Esophagus muscularis mucosa (tissue), 4 donors: Measurements from ENCODE around the gene AFF2. TPM values are rescaled to one million over a fixed set of nuclear protein-coding genes. Genes with fewer than 3 reads are reported as not detected.
A peak's percentile ranks its signal among the peaks of the same experiment; 100 is the strongest.

ENCODE experiments used
- DNase-seq: peaks from one replicate; pipeline ENCODE4 v3.0.0-alpha.2; 2017; ENCODE audit errors: extremely low spot score
- H3K27ac ChIP-seq, 4 donors: fragments of 200-600 bp; sonication (generic); replicated peaks in 1 of 4; 1 replicate in 3 of 4; 2 replicates in 1 of 4; pipeline ENCODE4 v1.5.1; 2016 to 2019; ENCODE audit warnings: mild to moderate bottlenecking in 1 of 4
- H3K27me3 ChIP-seq, 4 donors: fragments of 200-600 bp; sonication (generic); one replicate each; pipeline versions ENCODE4 v1.5.1 to v1.6.0; 2016 to 2019
- H3K36me3 ChIP-seq, 4 donors: fragments of 200-600 bp; sonication (generic); one replicate each; pipeline ENCODE4 v1.5.1; 2016 to 2019
- H3K4me1 ChIP-seq, 4 donors: fragments of 200-600 bp; sonication (generic); one replicate each; pipeline ENCODE4 v1.5.1; 2016 to 2019
- H3K4me3 ChIP-seq, 4 donors: fragments of 200-600 bp; sonication (generic); 1 replicate in 2 of 4; 2 replicates in 2 of 4; pipeline ENCODE4 v1.5.1; 2016 to 2019; ENCODE audit warnings: mild to moderate bottlenecking in 4 of 4, moderate library complexity in 1 of 4
- H3K9me3 ChIP-seq, 4 donors: fragments of 200-600 bp; sonication (generic); 1 replicate in 3 of 4; 2 replicates in 1 of 4; pipeline ENCODE4 v1.5.1; 2016 to 2019
- EP300 ChIP-seq: sonication (generic); formaldehyde crosslinking; IDR thresholded peaks from one replicate; pipeline ENCODE4 v1.6.1; 2017; ENCODE audit warnings: antibody characterized with exemption
- POLR2A ChIP-seq: fragments of 450-650 bp; IDR thresholded peaks from one replicate; pipeline ENCODE4 v1.6.1; 2017; ENCODE audit warnings: antibody characterized with exemption, moderate library complexity, mild to moderate bottlenecking, low read depth
- POLR2AphosphoS5 ChIP-seq, 2 donors: sonication (generic); formaldehyde crosslinking; IDR thresholded peaks; one replicate each; pipeline ENCODE4 v1.6.1; 2017; ENCODE audit warnings: antibody characterized with exemption in 2 of 2
- WGBS: methylation state at CpG from one replicate; pipeline ENCODE4 v1.1.5; 2018; 5-methylcytosine and 5-hydroxymethylcytosine counted together
- intact Hi-C: fragments of 100-400 bp; cut with DNase I; formaldehyde crosslinking; loops from one replicate; pipeline ENCODE4 v1.15.1; 2023
- total RNA-seq, 4 donors: library from RNA; depleted of rRNA; stranded (reverse); fragments of >200 nt; gene quantifications; one replicate each; pipeline versions ENCODE4 v1.1.0 to v1.2.1, GENCODE V29; 2016
- TF ChIP-seq, protein P1 (sequence below), 3 experiments: fragments of 200-600 bp in 2 of 3; fragments of 450-650 bp in 1 of 3; sonication (generic) in 2 of 3; IDR thresholded peaks; one replicate each; pipeline ENCODE4 v1.5.1; 2017 to 2019; ENCODE audit warnings: antibody characterized with exemption in 3 of 3, mild to moderate bottlenecking in 2 of 3, moderate library complexity in 1 of 3

Gene AFF2
- total RNA-seq, 4 donors from 2014 or later, result 3.8 to 10.8 (median 6.8) TPM

DNA sequence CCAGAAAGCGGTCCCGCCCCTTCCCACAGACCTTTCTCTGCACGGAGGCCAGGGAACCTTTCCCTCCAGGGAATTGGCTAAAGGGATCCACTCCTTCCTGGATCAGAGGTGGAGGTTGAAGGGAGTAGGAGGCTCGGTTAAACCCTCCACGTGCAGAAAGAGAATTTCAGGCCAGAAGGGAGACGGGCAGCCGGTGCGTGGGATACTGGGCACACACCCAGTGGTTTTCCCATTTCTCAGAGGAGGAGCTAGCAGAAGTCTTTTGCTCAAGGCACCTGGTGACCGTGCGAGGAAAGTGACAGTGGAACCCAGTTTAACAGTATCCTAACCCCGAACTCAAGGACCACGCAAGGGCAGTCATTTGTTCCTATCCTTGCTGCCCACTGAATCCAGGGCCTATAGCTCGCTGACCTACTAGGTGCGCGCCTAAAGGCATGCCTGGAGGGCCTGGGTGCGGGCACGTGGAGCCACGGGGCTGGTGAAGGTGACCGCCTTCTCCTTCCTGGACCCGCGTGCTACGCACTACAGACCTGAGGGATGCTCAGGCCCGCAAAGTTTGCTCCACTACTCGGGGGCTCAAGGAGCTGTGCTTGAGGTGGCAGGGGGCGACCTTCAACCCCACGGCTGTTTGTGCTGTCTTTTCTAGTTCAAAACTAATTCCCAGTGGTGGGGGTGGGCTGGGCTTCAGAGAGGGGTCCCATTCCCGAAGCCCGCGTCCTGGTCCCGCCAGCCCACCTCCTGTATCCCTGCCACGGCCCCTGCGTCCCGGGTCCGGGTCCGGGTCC, 587 bp upstream of the AFF2 start:
- intact Hi-C loops, result no loop called here
- H3K9me3 ChIP-seq, result no peaks in the 10 kb centered on the region
- DNase-seq, result no peak
- H3K36me3 ChIP-seq, result no peaks in the 10 kb centered on the region
- H3K4me3 ChIP-seq, result peak overlapping the region; percentile 31 to 61 (median 32)
- TF ChIP-seq, protein P1, sequence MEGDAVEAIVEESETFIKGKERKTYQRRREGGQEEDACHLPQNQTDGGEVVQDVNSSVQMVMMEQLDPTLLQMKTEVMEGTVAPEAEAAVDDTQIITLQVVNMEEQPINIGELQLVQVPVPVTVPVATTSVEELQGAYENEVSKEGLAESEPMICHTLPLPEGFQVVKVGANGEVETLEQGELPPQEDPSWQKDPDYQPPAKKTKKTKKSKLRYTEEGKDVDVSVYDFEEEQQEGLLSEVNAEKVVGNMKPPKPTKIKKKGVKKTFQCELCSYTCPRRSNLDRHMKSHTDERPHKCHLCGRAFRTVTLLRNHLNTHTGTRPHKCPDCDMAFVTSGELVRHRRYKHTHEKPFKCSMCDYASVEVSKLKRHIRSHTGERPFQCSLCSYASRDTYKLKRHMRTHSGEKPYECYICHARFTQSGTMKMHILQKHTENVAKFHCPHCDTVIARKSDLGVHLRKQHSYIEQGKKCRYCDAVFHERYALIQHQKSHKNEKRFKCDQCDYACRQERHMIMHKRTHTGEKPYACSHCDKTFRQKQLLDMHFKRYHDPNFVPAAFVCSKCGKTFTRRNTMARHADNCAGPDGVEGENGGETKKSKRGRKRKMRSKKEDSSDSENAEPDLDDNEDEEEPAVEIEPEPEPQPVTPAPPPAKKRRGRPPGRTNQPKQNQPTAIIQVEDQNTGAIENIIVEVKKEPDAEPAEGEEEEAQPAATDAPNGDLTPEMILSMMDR (IDR thresholded peaks at IDR 0.05), result no peak
- TF ChIP-seq POLR2AphosphoS5 (IDR thresholded peaks at IDR 0.05) (no peak), EP300 (no peak), POLR2A (no peak)
- WGBS, result 65% methylated on average over 22 of the region's 35 CpGs
- H3K27ac ChIP-seq, result no peak overlapping the region
- peaks cover 0 to 43% (median 7%) of the 10 kb centered on the region in 4 donors for H3K27me3 ChIP-seq
- H3K4me1 ChIP-seq, result peaks cover 9 to 16% (median 11%) of the 10 kb centered on the region in 4 donors

GRCh38 chrX:148501386-148502066, 1.1 kb downstream of the AFF2 start:
- Histone ChIP-seq H3K4me1 (peaks cover 9 to 16% (median 11%) of the 10 kb centered on the region in 4 donors), H3K27ac (no peak overlapping the region), H3K4me3 (peak overlapping the region; percentile 50 to 61 (median 52)), H3K36me3 (no peaks in the 10 kb centered on the region), H3K27me3 (peaks cover 0 to 43% (median 7%) of the 10 kb centered on the region in 4 donors), H3K9me3 (no peaks in the 10 kb centered on the region)
- WGBS, result 42% methylated on average over 43 of the region's 43 CpGs
- no peak for DNase-seq
- TF ChIP-seq POLR2AphosphoS5 (IDR thresholded peaks at IDR 0.05) (no peak), POLR2A (no peak), EP300 (no peak)
- TF ChIP-seq, protein P1 (IDR thresholded peaks at IDR 0.05), result no peak
- intact Hi-C loops, result no loop called here

- intact Hi-C loops, result no loop called here
- Histone ChIP-seq H3K9me3 (no peaks in the 10 kb centered on the region), H3K4me3 (no peak overlapping the region), H3K36me3 (no peaks in the 10 kb centered on the region), H3K4me1 (peaks cover 9 to 16% (median 11%) of the 10 kb centered on the region in 4 donors), H3K27me3 (peaks cover 0 to 43% (median 7%) of the 10 kb centered on the region in 4 donors), H3K27ac (no peak overlapping the region)
- no peak for TF ChIP-seq POLR2AphosphoS5 (IDR thresholded peaks at IDR 0.05)
- no peak for TF ChIP-seq EP300
- no peak for TF ChIP-seq POLR2A
- TF ChIP-seq, protein P1 (IDR thresholded peaks at IDR 0.05), result no peak
- 68% methylated on average over 15 of the region's 15 CpGs for WGBS
- DNase-seq, result no peak
These were observed 4.1 kb downstream of the AFF2 start for GRCh38 chrX:148504506-148504905.

DNA sequence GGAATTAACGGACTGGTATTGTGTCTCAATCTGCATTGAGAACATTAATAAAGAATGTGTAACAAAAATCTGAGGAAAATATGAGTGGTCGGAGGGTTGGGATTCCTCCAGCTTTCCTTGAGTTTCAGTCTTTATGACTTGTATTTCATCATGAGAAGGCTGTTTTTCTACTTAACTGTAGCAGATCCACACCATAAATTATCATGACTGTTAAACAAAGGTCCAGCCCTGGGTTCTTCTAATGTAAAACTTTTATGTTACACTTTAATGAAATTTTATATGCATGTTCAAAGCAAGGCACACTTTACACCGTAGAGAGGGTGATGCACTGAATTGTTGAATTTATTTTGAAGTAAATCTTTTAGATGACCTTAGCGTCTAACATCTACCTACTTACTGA, 7.0 kb downstream of the AFF2 start:
- intact Hi-C loops, result no loop called here
- Histone ChIP-seq H3K4me1 (no peaks in the 10 kb centered on the region), H3K27ac (no peak overlapping the region), H3K9me3 (no peaks in the 10 kb centered on the region), H3K4me3 (no peak overlapping the region), H3K27me3 (peaks cover 0 to 24% (median 2%) of the 10 kb centered on the region in 4 donors), H3K36me3 (no peaks in the 10 kb centered on the region)
- WGBS, result 69% methylated on average over 4 of the region's 4 CpGs
- no peak for DNase-seq
- no peak for TF ChIP-seq POLR2A
- TF ChIP-seq EP300, result no peak
- TF ChIP-seq POLR2AphosphoS5 (IDR thresholded peaks at IDR 0.05), result no peak
- TF ChIP-seq, protein P1 (IDR thresholded peaks at IDR 0.05), result no peak
